HFFc6 (cell line): ENCODE results near the gene HECW1. TPM values are rescaled to one million over a fixed set of nuclear protein-coding genes. Genes with fewer than 3 reads are reported as not detected.
A peak's percentile ranks its signal among the peaks of the same experiment; 100 is the strongest.

Experiments used
- DNase-seq: peaks from one replicate; pipeline ENCODE4 v3.0.0-alpha.2; 2018
- H3K27ac Mint-ChIP-seq: 2 replicates; pipeline ENCODE4 v1.8.0; 2020; ENCODE audit warnings: mild to moderate bottlenecking, mixed read lengths
- H3K27me3 Mint-ChIP-seq: 2 replicates; pipeline ENCODE4 v1.8.0; 2021; ENCODE audit warnings: mild to moderate bottlenecking, moderate library complexity, mixed read lengths; ENCODE audit not compliant: insufficient read depth
- H3K36me3 Mint-ChIP-seq: 2 replicates; pipeline ENCODE4 v1.8.0; 2021; ENCODE audit warnings: low read depth, mixed read lengths
- H3K4me1 Mint-ChIP-seq: 2 replicates; pipeline ENCODE4 v1.8.0; 2020; ENCODE audit warnings: low read depth, mixed read lengths
- H3K4me3 Mint-ChIP-seq: 2 replicates; pipeline ENCODE4 v1.8.0; 2020; ENCODE audit warnings: mild to moderate bottlenecking, moderate library complexity, mixed read lengths
- H3K9me3 Mint-ChIP-seq: 2 replicates; pipeline ENCODE4 v1.8.0; 2020; ENCODE audit warnings: mild to moderate bottlenecking, mixed read lengths
- CTCF ChIP-seq: fragments of 200-600 bp; sonication (generic); IDR thresholded peaks from 2 replicates; pipeline ENCODE4 v1.5.0; 2021; ENCODE audit warnings: antibody characterized with exemption, mild to moderate bottlenecking
- total RNA-seq, 6 experiments: library from RNA; stranded (reverse); fragmentation: NEBNext Ultra II Directional; extraction: Animal tissue kit (Norgen Biotek cat#: 25700); gene quantifications; 2 replicates in 1 of 6; 3 replicates in 5 of 6; pipeline ENCODE4 v1.2.3, GENCODE V29; 2021

The HECW1 gene
- total RNA-seq, 6 experiments from 2014 or later: 3.4 to 6.5 (median 5.3) TPM

- H3K36me3 Mint-ChIP-seq: no peaks in the 10 kb centered on the region
- no peaks in the 10 kb centered on the region for H3K27me3 Mint-ChIP-seq
- DNase-seq: no peak
- peaks cover 18% of the 10 kb centered on the region for H3K4me1 Mint-ChIP-seq
- peak overlapping the region; percentile 19; the same call in 1 of the 2 replicates for H3K4me3 Mint-ChIP-seq
- H3K9me3 Mint-ChIP-seq: no peaks in the 10 kb centered on the region
- TF ChIP-seq CTCF: no peak
- no peak overlapping the region for H3K27ac Mint-ChIP-seq
Observed at GRCh38 chr7:43077285-43077684, 35.2 kb upstream of the HECW1 start.

- DNase-seq: peak; percentile 26
- Mint-ChIP-seq H3K36me3 (no peaks in the 10 kb centered on the region), H3K27me3 (no peaks in the 10 kb centered on the region), H3K4me1 (peaks cover 18% of the 10 kb centered on the region), H3K27ac (no peak overlapping the region), H3K4me3 (no peak overlapping the region; the same call in 1 of the 2 replicates), H3K9me3 (no peaks in the 10 kb centered on the region)
- TF ChIP-seq CTCF: no peak
Observed at GRCh38 chr7:43077732-43078391, 34.6 kb upstream of the HECW1 start.

GRCh38 chr7:43078794-43079193 is 33.7 kb upstream of the HECW1 start:
- no peaks in the 10 kb centered on the region for H3K9me3 Mint-ChIP-seq
- TF ChIP-seq CTCF: no peak
- H3K4me1 Mint-ChIP-seq: peaks cover 18% of the 10 kb centered on the region
- no peak for DNase-seq
- H3K4me3 Mint-ChIP-seq: no peak overlapping the region
- H3K36me3 Mint-ChIP-seq: no peaks in the 10 kb centered on the region
- H3K27ac Mint-ChIP-seq: no peak overlapping the region
- no peaks in the 10 kb centered on the region for H3K27me3 Mint-ChIP-seq

GRCh38 chr7:43081603-43082002 is 30.8 kb upstream of the HECW1 start:
- no peak for TF ChIP-seq CTCF
- peaks cover 15% of the 10 kb centered on the region for H3K27me3 Mint-ChIP-seq
- no peaks in the 10 kb centered on the region; the same call in 1 of the 2 replicates for H3K36me3 Mint-ChIP-seq
- H3K4me3 Mint-ChIP-seq: no peak overlapping the region
- no peaks in the 10 kb centered on the region for H3K9me3 Mint-ChIP-seq
- no peak for DNase-seq
- peaks cover 18% of the 10 kb centered on the region for H3K4me1 Mint-ChIP-seq
- H3K27ac Mint-ChIP-seq: no peak overlapping the region

GRCh38 chr7:43083106-43083505 is 29.3 kb upstream of the HECW1 start:
- no peak overlapping the region for H3K27ac Mint-ChIP-seq
- H3K9me3 Mint-ChIP-seq: no peaks in the 10 kb centered on the region
- no peaks in the 10 kb centered on the region; the same call in 1 of the 2 replicates for H3K36me3 Mint-ChIP-seq
- H3K4me1 Mint-ChIP-seq: peaks cover 3% of the 10 kb centered on the region
- DNase-seq: no peak
- no peak overlapping the region for H3K4me3 Mint-ChIP-seq
- H3K27me3 Mint-ChIP-seq: peaks cover 15% of the 10 kb centered on the region
- no peak for TF ChIP-seq CTCF
